Measurements from ENCODE around the gene LRRK1.

- TF ChIP-seq CTCF (IDR thresholded peaks at IDR 0.05; ENCODE audit: low read depth, low read length, poor library complexity, severe bottlenecking) (no peak), EZH2phosphoT487 (IDR thresholded peaks at IDR 0.05; ENCODE audit: borderline replicate concordance, low read length) (no peak)
Measured at GRCh38 chr15:101051291-101052030, 132.3 kb downstream of the LRRK1 start.

All from DOHH2 (cell line).